ENCODE measurements around the gene PCAT7. TPM values are rescaled to one million over a fixed set of nuclear protein-coding genes. Genes with fewer than 3 reads are reported as not detected.
"Not testable (repeated sequence)": the region's sequence is repeated elsewhere in the genome, so short reads cannot be mapped to it uniquely, and the experiment has no call there.

The PCAT7 gene
- polyA plus RNA-seq, 1 donor from 2014 or later = 7.7 TPM

GRCh38 chr9:94538908-94539307 is 16.0 kb upstream of the PCAT7 start (continued):
- TF ChIP-seq EZH2 (IDR thresholded peaks at IDR 0.05; ENCODE audit: borderline replicate concordance, insufficient read depth, low read length, poor library complexity, severe bottlenecking) = no peak

DNA sequence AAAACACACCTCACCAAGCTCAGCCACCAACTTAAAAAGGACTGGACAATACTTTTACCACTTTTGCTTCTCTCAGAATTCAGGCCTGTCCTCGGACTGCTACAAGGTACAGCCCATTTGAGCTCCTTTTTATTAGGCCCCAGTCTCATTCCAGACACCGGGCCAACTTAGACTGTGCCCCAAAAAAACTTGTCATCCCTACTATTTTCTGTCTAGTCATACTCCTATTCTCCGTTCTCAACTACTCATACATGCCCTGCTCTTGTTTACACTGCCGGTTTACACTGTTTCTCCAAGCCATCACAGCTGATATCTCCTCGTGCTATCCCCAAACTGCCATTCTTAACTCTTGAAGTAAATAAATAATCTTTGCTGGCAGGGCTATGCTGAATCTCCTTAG is 10.5 kb upstream of the PCAT7 start:
- not testable (repeated sequence) for H3K9me3 ChIP-seq (ENCODE audit: low read length); H2AFZ ChIP-seq (ENCODE audit: low read depth, low read length); H3K4me3 ChIP-seq (ENCODE audit: low read length); H3K9me2 ChIP-seq (ENCODE audit: insufficient read depth, low read length); H4K20me1 ChIP-seq (ENCODE audit: insufficient read depth); H3K9ac ChIP-seq (ENCODE audit: low read length); H3K27ac ChIP-seq (ENCODE audit: low read length); H3K79me2 ChIP-seq (replicated peaks; ENCODE audit: insufficient read depth, low read length); H3K4me2 ChIP-seq (ENCODE audit: low read length); H3F3A ChIP-seq (ENCODE audit: insufficient read depth, low read length, poor library complexity, severe bottlenecking); H3K27me3 ChIP-seq (ENCODE audit: insufficient read depth, low read depth, low read length); H3K36me3 ChIP-seq (ENCODE audit: insufficient read depth, low read length)

DNA sequence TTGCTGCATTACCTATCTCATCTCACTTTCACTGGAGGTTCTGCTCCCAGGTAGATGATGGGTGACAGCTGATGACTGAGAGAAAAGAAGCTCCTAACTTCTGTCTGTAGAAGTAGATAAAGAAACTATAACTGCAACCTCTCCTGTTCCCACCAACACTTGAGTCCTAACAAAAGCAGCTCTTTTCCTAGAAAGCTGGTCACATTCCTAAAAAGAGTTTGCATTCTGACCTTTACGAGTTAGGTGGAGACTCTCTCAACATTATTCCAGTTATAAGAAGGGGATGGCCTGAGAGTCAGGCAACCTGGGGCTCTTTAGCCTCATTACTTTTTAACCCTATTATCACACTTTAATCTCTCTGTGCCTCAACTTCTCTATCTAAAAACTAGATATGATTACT is 8.9 kb upstream of the PCAT7 start:
- H3K4me3 ChIP-seq (ENCODE audit: low read length) = no peak overlapping the region
- no peaks in the 10 kb centered on the region for H3F3A ChIP-seq (ENCODE audit: insufficient read depth, low read length, poor library complexity, severe bottlenecking)
- H3K27me3 ChIP-seq (ENCODE audit: insufficient read depth, low read depth, low read length) = no peaks in the 10 kb centered on the region
- H3K79me2 ChIP-seq (replicated peaks; ENCODE audit: insufficient read depth, low read length) = no peaks in the 10 kb centered on the region
- H3K4me2 ChIP-seq (ENCODE audit: low read length) = no peak overlapping the region
- H3K9me3 ChIP-seq (ENCODE audit: low read length) = no peaks in the 10 kb centered on the region
- H3K9ac ChIP-seq (ENCODE audit: low read length) = no peak overlapping the region
- no peaks in the 10 kb centered on the region for H4K20me1 ChIP-seq (ENCODE audit: insufficient read depth)
- H3K9me2 ChIP-seq (ENCODE audit: insufficient read depth, low read length) = no peaks in the 10 kb centered on the region
- no peak overlapping the region for H2AFZ ChIP-seq (ENCODE audit: low read depth, low read length)
- TF ChIP-seq RAD21 (conservative IDR thresholded peaks at IDR 0.05) = no peak
- no peak for TF ChIP-seq TAF1 (IDR thresholded peaks at IDR 0.05; ENCODE audit: low read depth)
- no peak for TF ChIP-seq SMC3 (conservative IDR thresholded peaks at IDR 0.05; ENCODE audit: poor library complexity)
- TF ChIP-seq REST (IDR thresholded peaks at IDR 0.05; ENCODE audit: borderline replicate concordance) = no peak
- TF ChIP-seq EP300 (conservative IDR thresholded peaks at IDR 0.05; ENCODE audit: poor library complexity, severe bottlenecking) = no peak
- TF ChIP-seq EZH2 (IDR thresholded peaks at IDR 0.05; ENCODE audit: borderline replicate concordance, insufficient read depth, low read length, poor library complexity, severe bottlenecking) = no peak
- TF ChIP-seq POLR2AphosphoS5 (IDR thresholded peaks at IDR 0.05) = no peak
- TF ChIP-seq, protein P1, sequence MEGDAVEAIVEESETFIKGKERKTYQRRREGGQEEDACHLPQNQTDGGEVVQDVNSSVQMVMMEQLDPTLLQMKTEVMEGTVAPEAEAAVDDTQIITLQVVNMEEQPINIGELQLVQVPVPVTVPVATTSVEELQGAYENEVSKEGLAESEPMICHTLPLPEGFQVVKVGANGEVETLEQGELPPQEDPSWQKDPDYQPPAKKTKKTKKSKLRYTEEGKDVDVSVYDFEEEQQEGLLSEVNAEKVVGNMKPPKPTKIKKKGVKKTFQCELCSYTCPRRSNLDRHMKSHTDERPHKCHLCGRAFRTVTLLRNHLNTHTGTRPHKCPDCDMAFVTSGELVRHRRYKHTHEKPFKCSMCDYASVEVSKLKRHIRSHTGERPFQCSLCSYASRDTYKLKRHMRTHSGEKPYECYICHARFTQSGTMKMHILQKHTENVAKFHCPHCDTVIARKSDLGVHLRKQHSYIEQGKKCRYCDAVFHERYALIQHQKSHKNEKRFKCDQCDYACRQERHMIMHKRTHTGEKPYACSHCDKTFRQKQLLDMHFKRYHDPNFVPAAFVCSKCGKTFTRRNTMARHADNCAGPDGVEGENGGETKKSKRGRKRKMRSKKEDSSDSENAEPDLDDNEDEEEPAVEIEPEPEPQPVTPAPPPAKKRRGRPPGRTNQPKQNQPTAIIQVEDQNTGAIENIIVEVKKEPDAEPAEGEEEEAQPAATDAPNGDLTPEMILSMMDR (IDR thresholded peaks at IDR 0.05; ENCODE audit: poor library complexity, severe bottlenecking) = no peak
- no peak for TF ChIP-seq MXI1 (conservative IDR thresholded peaks at IDR 0.05; ENCODE audit: poor library complexity, severe bottlenecking)
- no peaks in the 10 kb centered on the region for H3K36me3 ChIP-seq (ENCODE audit: insufficient read depth, low read length)
- no peak overlapping the region for H3K27ac ChIP-seq (ENCODE audit: low read length)

All from neural cell (in vitro differentiated cells).